B cell (primary cell): ENCODE measurements around the gene KRT28. TPM values are rescaled to one million over a fixed set of nuclear protein-coding genes. Genes with fewer than 3 reads are reported as not detected.

Experiments used
- ATAC-seq: fragments of 200-7000 bp; cut with Tn5 transposase; one replicate; pipeline ENCODE4 v1.10.0; 2021; ENCODE audit warnings: low read depth, mild to moderate bottlenecking, moderate number of reproducible peaks, moderate library complexity
- CTCF ChIA-PET: fragments of 350-600 bp; sonication (Branson Sonifier 250); formaldehyde crosslinking; loops from one replicate; lab custom pipeline; 2021; ENCODE audit warnings: antibody characterized with exemption, inconsistent platforms; lab: Charles Lee
- POLR2A ChIA-PET: fragments of 350-600 bp; sonication (Branson Sonifier 250); formaldehyde crosslinking; loops from one replicate; lab custom pipeline; 2021; ENCODE audit warnings: antibody characterized with exemption; lab: Charles Lee
- DNase-seq: peaks from one replicate; pipeline ENCODE4 v3.0.0; 2013
- H2AFZ ChIP-seq: 2 replicates; pipeline ENCODE4 v1.6.1; 2012; ENCODE audit warnings: mild to moderate bottlenecking, low read depth, low read length; ENCODE audit not compliant: insufficient read depth, poor library complexity, severe bottlenecking
- H3K27ac ChIP-seq, 2 donors: 1 replicate in 1 of 2; 2 replicates in 1 of 2; pipeline ENCODE4 v1.5.1; 2012 to 2013; ENCODE audit warnings: low read length in 2 of 2, mild to moderate bottlenecking in 2 of 2, moderate library complexity in 1 of 2
- H3K27me3 ChIP-seq, 4 experiments: fragments of 200-600 bp in 1 of 4; sonication (generic) in 1 of 4; replicated peaks in 1 of 4; 1 replicate in 2 of 4; 2 replicates in 2 of 4; pipeline versions ENCODE4 v1.6.1 to v1.7.0; 2013 to 2016; ENCODE audit warnings: low read length in 3 of 4, mild to moderate bottlenecking in 2 of 4, mixed read lengths in 1 of 4, moderate library complexity in 1 of 4; ENCODE audit not compliant: insufficient read depth in 4 of 4, control insufficient read depth in 3 of 4; ENCODE audit errors: control extremely low read depth in 1 of 4
- H3K36me3 ChIP-seq, 2 experiments: replicated peaks in 1 of 2; 1 replicate in 1 of 2; 2 replicates in 1 of 2; pipeline versions ENCODE4 v1.6.1 to v1.7.1; 2013; ENCODE audit warnings: low read length in 1 of 2; ENCODE audit not compliant: insufficient read depth in 2 of 2, control insufficient read depth in 1 of 2; ENCODE audit errors: control extremely low read depth in 1 of 2, extremely low read depth in 1 of 2
- H3K4me1 ChIP-seq, 2 donors: fragments of 200-600 bp in 1 of 2; sonication (generic) in 1 of 2; 1 replicate in 1 of 2; 2 replicates in 1 of 2; pipeline versions ENCODE4 v1.5.1 to v1.6.1; 2013 to 2017; ENCODE audit warnings: low read length in 2 of 2; ENCODE audit not compliant: control insufficient read depth in 2 of 2, insufficient read depth in 2 of 2
- H3K4me2 ChIP-seq: replicated peaks from 2 replicates; pipeline ENCODE3; 2012; ENCODE audit warnings: mild to moderate bottlenecking, low read depth, low read length; ENCODE audit not compliant: poor library complexity, severe bottlenecking
- H3K4me3 ChIP-seq, 5 experiments: fragments of 200-600 bp in 1 of 5; sonication (generic) in 1 of 5; 1 replicate in 3 of 5; 2 replicates in 2 of 5; pipeline versions ENCODE4 v1.5.1 to v1.7.0; 2011 to 2016; ENCODE audit warnings: low read length in 4 of 5, mild to moderate bottlenecking in 4 of 5, low read depth in 2 of 5, control low read depth in 1 of 5, moderate library complexity in 1 of 5; ENCODE audit not compliant: insufficient read depth in 1 of 5; ENCODE audit errors: control extremely low read depth in 1 of 5, extremely low read depth in 1 of 5
- H3K79me2 ChIP-seq: fragments of 200-600 bp; sonication (generic); one replicate; pipeline ENCODE4 v1.6.0; 2016; ENCODE audit warnings: low read length; ENCODE audit not compliant: control insufficient read depth, insufficient read depth
- H3K9ac ChIP-seq: fragments of 200-600 bp; sonication (generic); 2 replicates; pipeline ENCODE4 v1.6.1; 2017; ENCODE audit warnings: mild to moderate bottlenecking, low read length, moderate library complexity
- H3K9me3 ChIP-seq, 3 donors: one replicate each; pipeline versions ENCODE4 v1.6.1 to v1.7.1; 2013; ENCODE audit warnings: low read length in 2 of 3; ENCODE audit not compliant: control insufficient read depth in 2 of 3, insufficient read depth in 1 of 3; ENCODE audit errors: control extremely low read depth in 1 of 3
- H4K20me1 ChIP-seq: 2 replicates; pipeline ENCODE4 v1.6.0; 2012; ENCODE audit warnings: mild to moderate bottlenecking, low read length; ENCODE audit not compliant: insufficient read depth, control insufficient read depth, poor library complexity, severe bottlenecking
- H3K27ac Mint-ChIP-seq: one replicate; pipeline ENCODE4 v1.8.0; 2021; ENCODE audit warnings: mixed read lengths
- H3K27me3 Mint-ChIP-seq: one replicate; pipeline ENCODE4 v1.8.0; 2021; ENCODE audit warnings: mixed read lengths
- H3K4me1 Mint-ChIP-seq: one replicate; pipeline ENCODE4 v1.8.0; 2021; ENCODE audit warnings: mixed read lengths
- H3K4me3 Mint-ChIP-seq: one replicate; pipeline ENCODE4 v1.8.0; 2021; ENCODE audit warnings: mixed read lengths
- H3K9me3 Mint-ChIP-seq: one replicate; pipeline ENCODE4 v1.8.0; 2022; ENCODE audit warnings: mixed read lengths; ENCODE audit not compliant: insufficient read depth
- CTCF ChIP-seq: fragments of 200-600 bp; IDR thresholded peaks from one replicate; pipeline ENCODE4 v1.8.0; 2022; ENCODE audit warnings: antibody characterized with exemption, mild to moderate bottlenecking
- EZH2 ChIP-seq: IDR thresholded peaks from 2 replicates; pipeline ENCODE4 v1.6.1; 2012; ENCODE audit warnings: borderline replicate concordance, low read depth, mild to moderate bottlenecking, moderate library complexity, low read length; ENCODE audit not compliant: insufficient read depth, poor library complexity, severe bottlenecking
- WGBS: methylation state at CpG from one replicate; pipeline ENCODE4 v1.1.5; 2013; ENCODE audit warnings: missing lambda C conversion rate; ENCODE audit not compliant: insufficient coverage; 5-methylcytosine and 5-hydroxymethylcytosine counted together
- intact Hi-C: fragments of 100-400 bp; cut with micrococcal nuclease; formaldehyde crosslinking; loops from one replicate; pipeline ENCODE4 v1.10.0; 2022
- polyA plus RNA-seq: library from polyadenylated mRNA; depleted of rRNA; stranded (reverse); fragments of >200 nt; gene quantifications from 2 replicates; pipeline ENCODE4 v1.2.3, GENCODE V29; 2012
- total RNA-seq, 2 donors: library from RNA; stranded (reverse); fragments of 120-200 nt in 1 of 2; gene quantifications; 1 replicate in 1 of 2; 2 replicates in 1 of 2; pipeline versions ENCODE4 v1.2.3 to v1.2.4, GENCODE V29; 2013 to 2022

KRT28 gene
- total and polyA plus RNA-seq, 2 donors (not counting 1 experiment from before 2014, with no cell fraction given), result not detected

GRCh38 chr17:40763752-40764151 lies 36.0 kb downstream of the KRT28 start:
- Histone ChIP-seq H4K20me1 (no peaks in the 10 kb centered on the region), H3K4me3 (no peak overlapping the region), H2AFZ (no peak overlapping the region), H3K36me3 (no peaks in the 10 kb centered on the region), H3K4me1 (no peaks in the 10 kb centered on the region), H3K27ac (no peak overlapping the region), H3K4me2 (no peak overlapping the region), H3K9me3 (peaks cover 15 to 56% (median 17%) of the 10 kb centered on the region in 3 donors), H3K9ac (no peak overlapping the region), H3K79me2 (no peaks in the 10 kb centered on the region), H3K27me3 (peaks cover 0 to 22% (median 8%) of the 10 kb centered on the region in 4 experiments)
- ATAC-seq, result no peak
- no peak overlapping the region for H3K4me3 Mint-ChIP-seq
- no peaks in the 10 kb centered on the region for H3K4me1 Mint-ChIP-seq
- H3K27ac Mint-ChIP-seq, result no peak overlapping the region
- no peak for DNase-seq
- no peak for TF ChIP-seq EZH2
- TF ChIP-seq CTCF, result no peak
- POLR2A ChIA-PET, result no interaction called here
- WGBS, result no CpG with 5 or more reads among the region's 1 CpG
- peaks cover 15% of the 10 kb centered on the region for H3K9me3 Mint-ChIP-seq
- intact Hi-C loops, result no loop called here
- CTCF ChIA-PET, result no interaction called here
- H3K27me3 Mint-ChIP-seq, result peaks cover 28% of the 10 kb centered on the region

DNA sequence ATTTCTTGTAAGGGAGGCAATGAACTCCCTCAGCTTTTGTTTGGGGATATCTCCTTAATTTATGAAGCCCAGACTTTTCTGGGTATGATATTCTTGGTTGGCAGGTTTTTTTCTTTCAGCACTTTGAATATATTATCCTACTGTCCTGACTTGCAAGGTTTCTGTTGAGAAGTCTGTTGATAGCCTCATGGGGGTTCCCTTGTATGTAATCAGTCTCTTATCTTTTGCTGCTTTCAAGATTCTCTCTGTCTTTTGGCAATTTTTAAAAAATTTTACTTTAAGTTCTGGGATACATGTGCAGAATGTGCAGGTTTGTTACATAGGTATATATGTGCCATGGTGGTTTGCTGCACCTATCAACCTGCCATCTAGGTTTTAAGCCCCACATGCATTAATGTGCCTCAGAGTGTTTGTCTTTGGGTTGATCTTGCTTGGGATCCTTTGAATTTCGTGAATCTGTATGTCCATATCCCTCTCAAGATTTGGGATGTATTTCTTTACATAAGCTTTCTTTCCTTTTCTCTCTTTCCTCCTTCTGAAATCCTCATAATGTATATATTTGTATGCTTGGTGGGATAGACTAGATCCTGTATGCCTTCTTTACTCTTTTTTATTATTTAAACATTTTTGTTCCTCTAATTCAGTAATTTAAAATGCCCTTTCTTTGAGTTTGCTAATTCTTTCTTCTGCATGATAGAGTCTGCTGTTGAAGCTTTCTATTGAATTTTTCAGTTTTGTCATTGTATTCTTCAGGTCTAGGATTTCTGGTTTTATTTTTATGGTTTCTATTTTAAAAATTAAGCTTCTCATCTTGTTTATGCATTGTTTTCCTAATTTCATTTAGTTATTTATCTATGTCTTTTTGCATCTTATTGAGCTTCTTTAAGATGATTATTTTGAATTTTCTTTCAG lies 39.4 kb downstream of the KRT28 start:
- H3K9ac ChIP-seq, result no peak overlapping the region
- TF ChIP-seq EZH2 (no peak), CTCF (no peak)
- no peak overlapping the region for H3K27ac ChIP-seq
- H3K9me3 ChIP-seq, result peaks cover 15 to 57% (median 17%) of the 10 kb centered on the region in 3 donors
- ChIA-PET POLR2A (interaction anchor here (0.6 kb wide), 1 partner anchor 1711 kb away, joined by 4 read pairs; no protein-coding TSS in a partner anchor), CTCF (no interaction called here)
- Mint-ChIP-seq H3K4me1 (no peaks in the 10 kb centered on the region), H3K4me3 (no peak overlapping the region), H3K9me3 (peaks cover 21% of the 10 kb centered on the region), H3K27me3 (peaks cover 44% of the 10 kb centered on the region), H3K27ac (no peak overlapping the region)
- H3K4me1 ChIP-seq, result no peaks in the 10 kb centered on the region
- no peaks in the 10 kb centered on the region for H4K20me1 ChIP-seq
- DNase-seq (no peak), ATAC-seq (no peak)
- no peaks in the 10 kb centered on the region for H3K79me2 ChIP-seq
- H3K27me3 ChIP-seq, result peaks cover 0 to 18% (median 11%) of the 10 kb centered on the region in 4 experiments
- H3K4me2 ChIP-seq, result no peak overlapping the region
- no peaks in the 10 kb centered on the region for H3K36me3 ChIP-seq
- no peak overlapping the region for H3K4me3 ChIP-seq
- WGBS, result no CpG with 5 or more reads among the region's 1 CpG
- intact Hi-C loops, result loop anchor here (2.0 kb wide), 1 partner anchor 40 kb away; no protein-coding TSS in a partner anchor
- no peak overlapping the region for H2AFZ ChIP-seq
